Caco-2 (cell line): Measurements from ENCODE around the gene LAT. TPM values are rescaled to one million over a fixed set of nuclear protein-coding genes. Genes with fewer than 3 reads are reported as not detected.
A peak's percentile ranks its signal among the peaks of the same experiment; 100 is the strongest.

Source experiments
- Bru-seq: library from RNA; stranded (reverse); fragments of 400-500 nt; gene quantifications from one replicate; lab custom pipeline; 2021; lab: Mats Ljungman, UMichigan
- BruChase-seq, 2 experiments: library from RNA; stranded (reverse); fragments of 400-500 nt; gene quantifications; one replicate each; lab custom pipeline; 2021; lab: Mats Ljungman, UMichigan
- BruUV-seq: library from RNA; stranded (reverse); fragments of 400-500 nt; replicated peaks from 2 replicates; lab custom pipeline; 2021; lab: Mats Ljungman, UMichigan
- CTCF ChIA-PET: fragments of 300-600 bp; sonication (Branson Sonifier 250); formaldehyde crosslinking; loops from one replicate; lab custom pipeline; 2022; ENCODE audit warnings: antibody characterized with exemption; lab: Charles Lee
- POLR2A ChIA-PET: fragments of 300-600 bp; sonication (Branson Sonifier 250); formaldehyde crosslinking; loops from one replicate; lab custom pipeline; 2022; ENCODE audit warnings: antibody characterized with exemption; lab: Charles Lee
- DNase-seq, 2 experiments: peaks; one replicate each; pipeline versions ENCODE4 v3.0.0 to v3.0.0-alpha.2; 2020 to 2022
- H3K27me3 ChIP-seq: replicated peaks from 2 replicates; pipeline ENCODE4 v1.6.0; 2011; ENCODE audit warnings: low read length; ENCODE audit not compliant: control insufficient read depth, insufficient read depth
- H3K36me3 ChIP-seq: 2 replicates; pipeline ENCODE4 v1.5.1; 2011; ENCODE audit warnings: low read length; ENCODE audit not compliant: control insufficient read depth, insufficient read depth
- H3K4me1 ChIP-seq: fragments of 250-450 bp; sonication (Bioruptor Pico); 2 replicates; pipeline ENCODE4 v1.5.1; 2020; ENCODE audit warnings: mild to moderate bottlenecking
- H3K4me3 ChIP-seq: 2 replicates; pipeline ENCODE4 v1.5.1; 2011; ENCODE audit warnings: low read depth, mild to moderate bottlenecking, control low read depth, low read length
- H3K9me3 ChIP-seq: fragments of 250-450 bp; sonication (Bioruptor Pico); 2 replicates; pipeline ENCODE4 v1.5.1; 2020; ENCODE audit warnings: mild to moderate bottlenecking, moderate library complexity
- H3K27ac Mint-ChIP-seq: one replicate; pipeline ENCODE4 v1.8.0; 2022; ENCODE audit warnings: mixed read lengths; ENCODE audit not compliant: unreplicated experiment
- H3K27me3 Mint-ChIP-seq: one replicate; pipeline ENCODE4 v1.8.0; 2022; ENCODE audit warnings: mixed read lengths; ENCODE audit not compliant: insufficient read depth, unreplicated experiment
- H3K36me3 Mint-ChIP-seq: one replicate; pipeline ENCODE4 v1.8.0; 2022; ENCODE audit warnings: mild to moderate bottlenecking, mixed read lengths; ENCODE audit not compliant: insufficient read depth, unreplicated experiment
- H3K4me1 Mint-ChIP-seq: one replicate; pipeline ENCODE4 v1.8.0; 2022; ENCODE audit warnings: low read depth, mixed read lengths; ENCODE audit not compliant: unreplicated experiment
- H3K4me3 Mint-ChIP-seq: one replicate; pipeline ENCODE4 v1.8.0; 2022; ENCODE audit warnings: mild to moderate bottlenecking, moderate library complexity, mixed read lengths; ENCODE audit not compliant: unreplicated experiment
- H3K9me3 Mint-ChIP-seq: one replicate; pipeline ENCODE4 v1.8.0; 2022; ENCODE audit warnings: mixed read lengths; ENCODE audit not compliant: unreplicated experiment
- intact Hi-C: fragments of 100-400 bp; cut with micrococcal nuclease; formaldehyde crosslinking; loops from one replicate; pipeline ENCODE4 v1.10.0; 2022; ENCODE audit not compliant: unreplicated experiment
- long read RNA-seq: library from polyadenylated mRNA; stranded (forward); transcript quantifications from one replicate; pipeline ENCODE4 v2.0.0, GENCODE V29; 2022
- total RNA-seq: library from RNA; stranded (reverse); gene quantifications from 2 replicates; pipeline ENCODE4 v1.2.3, GENCODE V29; 2022
- TF ChIP-seq, protein P1 (sequence below), 2 experiments: fragments of 200-600 bp in 1 of 2; IDR thresholded peaks; 1 replicate in 1 of 2; 2 replicates in 1 of 2; pipeline versions ENCODE4 v1.5.1 to v1.8.0; 2011 to 2022; ENCODE audit warnings: antibody characterized with exemption in 1 of 2, control low read depth in 1 of 2, inconsistent platforms in 1 of 2, low read depth in 1 of 2, low read length in 1 of 2, mild to moderate bottlenecking in 1 of 2, moderate library complexity in 1 of 2; ENCODE audit not compliant: insufficient read depth in 1 of 2, severe bottlenecking in 1 of 2, unreplicated experiment in 1 of 2

Gene LAT
- 1.7 and 3.2 TPM in 2 replicates for total RNA-seq
- percentile 34 among the genes with signal in this experiment for Bru-seq, nascent RNA
- BruChase-seq, experiment 1, labeled RNA remaining after a 2-hour chase: percentile 45 among the genes with signal in this experiment
- BruChase-seq, experiment 2, labeled RNA remaining after a 6-hour chase: percentile 29 among the genes with signal in this experiment
- long read RNA-seq: 0 reads

GRCh38 chr16:28984619-28985135, at the start of gene LAT:
Gene LAT, plus strand, starts transcription at chr16:28985052. Its CDS starts 366 bp downstream, at chr16:28985418.
- Mint-ChIP-seq H3K36me3 (peaks cover 19% of the 10 kb centered on the region), H3K4me1 (no peaks in the 10 kb centered on the region), H3K9me3 (no peaks in the 10 kb centered on the region), H3K27ac (no peak within 1 kb of the TSS), H3K27me3 (no peaks in the 10 kb centered on the region), H3K4me3 (no peak within 1 kb of the TSS)
- Histone ChIP-seq H3K27me3 (no peaks in the 10 kb centered on the region), H3K9me3 (no peaks in the 10 kb centered on the region), H3K36me3 (peaks cover 1% of the 10 kb centered on the region), H3K4me3 (no peak within 1 kb of the TSS), H3K4me1 (no peaks in the 10 kb centered on the region)
- BruUV-seq: no TSS peak
- intact Hi-C loops: no loop called here
- ChIA-PET POLR2A (no interaction called here), CTCF (interaction anchor here (1.2 kb wide), 1 partner anchor 11 kb away, joined by 3 read pairs; no protein-coding TSS in a partner anchor)
- TF ChIP-seq, protein P1, sequence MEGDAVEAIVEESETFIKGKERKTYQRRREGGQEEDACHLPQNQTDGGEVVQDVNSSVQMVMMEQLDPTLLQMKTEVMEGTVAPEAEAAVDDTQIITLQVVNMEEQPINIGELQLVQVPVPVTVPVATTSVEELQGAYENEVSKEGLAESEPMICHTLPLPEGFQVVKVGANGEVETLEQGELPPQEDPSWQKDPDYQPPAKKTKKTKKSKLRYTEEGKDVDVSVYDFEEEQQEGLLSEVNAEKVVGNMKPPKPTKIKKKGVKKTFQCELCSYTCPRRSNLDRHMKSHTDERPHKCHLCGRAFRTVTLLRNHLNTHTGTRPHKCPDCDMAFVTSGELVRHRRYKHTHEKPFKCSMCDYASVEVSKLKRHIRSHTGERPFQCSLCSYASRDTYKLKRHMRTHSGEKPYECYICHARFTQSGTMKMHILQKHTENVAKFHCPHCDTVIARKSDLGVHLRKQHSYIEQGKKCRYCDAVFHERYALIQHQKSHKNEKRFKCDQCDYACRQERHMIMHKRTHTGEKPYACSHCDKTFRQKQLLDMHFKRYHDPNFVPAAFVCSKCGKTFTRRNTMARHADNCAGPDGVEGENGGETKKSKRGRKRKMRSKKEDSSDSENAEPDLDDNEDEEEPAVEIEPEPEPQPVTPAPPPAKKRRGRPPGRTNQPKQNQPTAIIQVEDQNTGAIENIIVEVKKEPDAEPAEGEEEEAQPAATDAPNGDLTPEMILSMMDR (IDR thresholded peaks at IDR 0.05; ENCODE audit: insufficient read depth in 1 of 2, low read depth in 1 of 2, low read length in 1 of 2, severe bottlenecking in 1 of 2, unreplicated experiment in 1 of 2): no peak
- DNase-seq: no peak

GRCh38 chr16:28935346-28935745, 49.5 kb upstream of the LAT start:
- intact Hi-C loops: no loop called here
- POLR2A ChIA-PET: no interaction called here

DNA sequence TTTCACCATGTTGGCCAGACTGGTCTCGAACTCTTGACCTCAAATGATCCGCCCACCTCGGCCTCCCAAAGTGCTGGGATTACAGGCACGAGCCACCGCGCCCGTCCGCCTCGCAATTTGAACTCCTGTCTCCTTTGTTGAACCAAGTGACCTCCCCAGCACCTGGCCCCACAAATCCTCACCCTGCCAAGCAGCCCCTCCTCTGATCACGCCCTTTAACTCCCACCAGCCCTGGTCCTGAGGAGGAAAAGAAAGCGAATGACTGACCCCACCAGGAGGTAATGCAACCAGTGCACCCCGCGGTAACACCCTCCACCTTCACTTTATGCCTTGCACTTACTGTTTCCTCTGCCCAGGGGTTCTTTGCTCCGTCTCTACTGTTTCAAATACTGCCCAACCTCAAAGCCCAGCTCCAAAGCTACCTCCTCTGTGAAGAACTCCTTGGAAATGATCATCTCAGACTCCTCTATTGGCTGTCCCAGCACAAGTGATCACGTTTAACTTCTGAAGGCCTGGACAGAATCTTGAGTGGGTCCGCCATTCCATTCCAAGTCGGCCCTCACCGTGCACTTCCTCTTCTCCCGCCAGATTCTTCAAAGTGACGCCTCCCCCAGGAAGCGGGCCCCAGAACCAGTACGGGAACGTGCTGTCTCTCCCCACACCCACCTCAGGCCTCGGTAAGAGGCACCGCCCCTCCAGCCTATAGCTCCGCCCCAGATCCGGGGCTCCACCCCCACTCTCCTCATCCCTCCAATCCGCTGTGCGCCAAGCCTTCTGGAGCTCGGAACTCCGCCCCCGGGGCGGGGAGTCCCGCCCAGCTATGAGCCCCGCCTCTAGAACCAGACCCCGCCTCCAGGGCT, 48.7 kb upstream of the LAT start:
- BruUV-seq: no TSS peak
- Mint-ChIP-seq H3K36me3 (no peaks in the 10 kb centered on the region), H3K4me1 (peaks cover 6% of the 10 kb centered on the region), H3K27me3 (no peaks in the 10 kb centered on the region), H3K9me3 (no peaks in the 10 kb centered on the region), H3K27ac (no peak overlapping the region), H3K4me3 (no peak overlapping the region)
- H3K4me3 ChIP-seq: no peak overlapping the region
- DNase-seq: peak; percentile 47 to 48
- intact Hi-C loops: no loop called here
- POLR2A ChIA-PET: no interaction called here
- no peaks in the 10 kb centered on the region for H3K9me3 ChIP-seq
- H3K36me3 ChIP-seq: no peaks in the 10 kb centered on the region
- CTCF ChIA-PET: no interaction called here
- H3K27me3 ChIP-seq: no peaks in the 10 kb centered on the region
- TF ChIP-seq, protein P1 (IDR thresholded peaks at IDR 0.05; ENCODE audit: insufficient read depth in 1 of 2, low read depth in 1 of 2, low read length in 1 of 2, severe bottlenecking in 1 of 2, unreplicated experiment in 1 of 2): no peak
- H3K4me1 ChIP-seq: no peaks in the 10 kb centered on the region

More at GRCh38 chr16:28935346-28935745, 49.5 kb upstream of the LAT start:
- Histone ChIP-seq H3K4me3 (no peak overlapping the region), H3K36me3 (no peaks in the 10 kb centered on the region), H3K27me3 (no peaks in the 10 kb centered on the region), H3K4me1 (no peaks in the 10 kb centered on the region), H3K9me3 (no peaks in the 10 kb centered on the region)
- no peaks in the 10 kb centered on the region for H3K27me3 Mint-ChIP-seq
- peaks cover 6% of the 10 kb centered on the region for H3K4me1 Mint-ChIP-seq
- no TSS peak for BruUV-seq
- H3K27ac Mint-ChIP-seq: no peak overlapping the region
- no peaks in the 10 kb centered on the region for H3K9me3 Mint-ChIP-seq
- TF ChIP-seq, protein P1 (IDR thresholded peaks at IDR 0.05; ENCODE audit: insufficient read depth in 1 of 2, low read depth in 1 of 2, low read length in 1 of 2, severe bottlenecking in 1 of 2, unreplicated experiment in 1 of 2): no peak
- no peak for DNase-seq
- no peaks in the 10 kb centered on the region for H3K36me3 Mint-ChIP-seq
- H3K4me3 Mint-ChIP-seq: no peak overlapping the region
- CTCF ChIA-PET: no interaction called here
